MG63 (cell line): ENCODE measurements around the gene OR5B3. TPM values are rescaled to one million over a fixed set of nuclear protein-coding genes. Genes with fewer than 3 reads are reported as not detected.
"Not testable (repeated sequence)": the region's sequence is repeated elsewhere in the genome, so short reads cannot be mapped to it uniquely, and the experiment has no call there.

Experiments used
- DNase-seq: peaks from one replicate; pipeline ENCODE4 v3.0.0-alpha.2; 2020
- H3K27me3 ChIP-seq: fragments of 250-450 bp; sonication (Bioruptor Pico); 2 replicates; pipeline ENCODE4 v1.5.1; 2020; ENCODE audit warnings: mild to moderate bottlenecking, moderate library complexity
- H3K36me3 ChIP-seq: fragments of 250-450 bp; sonication (Bioruptor Pico); 2 replicates; pipeline ENCODE4 v1.5.1; 2020; ENCODE audit warnings: mild to moderate bottlenecking, moderate library complexity
- H3K4me3 ChIP-seq: fragments of 250-450 bp; sonication (Bioruptor Pico); 2 replicates; pipeline ENCODE4 v1.5.1; 2020; ENCODE audit warnings: mild to moderate bottlenecking, moderate library complexity
- H3K9me3 ChIP-seq: fragments of 250-450 bp; sonication (Bioruptor Pico); 2 replicates; pipeline ENCODE4 v1.5.1; 2020; ENCODE audit warnings: mild to moderate bottlenecking, moderate library complexity
- total RNA-seq: library from RNA; depleted of rRNA; stranded (reverse); fragments of >200 nt; shearing (Covaris generic); gene quantifications from 2 replicates; pipeline ENCODE4 v1.2.3, GENCODE V29; 2014; ENCODE audit warnings: low replicate concordance; rRNA removed

The OR5B3 gene
- not detected in 2 replicates for total RNA-seq

DNA sequence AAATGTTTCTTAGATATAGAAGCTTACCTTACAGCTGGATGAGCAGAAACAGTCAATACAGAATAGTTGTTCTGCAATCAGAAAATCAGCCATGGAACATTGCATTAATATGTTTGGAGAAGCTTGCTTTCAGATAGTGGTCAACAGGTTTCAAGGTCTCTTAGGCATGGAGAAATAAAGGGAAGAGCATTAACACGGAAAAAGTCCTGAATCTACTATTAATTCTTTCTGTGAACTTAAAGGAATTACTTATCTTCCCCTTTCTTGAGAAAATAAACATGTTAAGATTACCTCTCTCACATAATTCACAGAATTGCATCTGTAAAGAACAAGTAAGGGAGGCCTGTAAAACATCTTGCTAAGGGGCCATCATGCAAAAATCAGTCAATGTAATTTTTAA lies at the start of gene OR5B3:
Gene OR5B3 (minus strand): TSS at position 101 of the 400 bp plus-strand sequence. CDS start 3,465 bp downstream, outside the sequence.
- Histone ChIP-seq H3K36me3 (no peaks in the 10 kb centered on the region), H3K27me3 (no peaks in the 10 kb centered on the region), H3K4me3 (no peak within 1 kb of the TSS), H3K9me3 (no peaks in the 10 kb centered on the region)
- no peak for DNase-seq

DNA sequence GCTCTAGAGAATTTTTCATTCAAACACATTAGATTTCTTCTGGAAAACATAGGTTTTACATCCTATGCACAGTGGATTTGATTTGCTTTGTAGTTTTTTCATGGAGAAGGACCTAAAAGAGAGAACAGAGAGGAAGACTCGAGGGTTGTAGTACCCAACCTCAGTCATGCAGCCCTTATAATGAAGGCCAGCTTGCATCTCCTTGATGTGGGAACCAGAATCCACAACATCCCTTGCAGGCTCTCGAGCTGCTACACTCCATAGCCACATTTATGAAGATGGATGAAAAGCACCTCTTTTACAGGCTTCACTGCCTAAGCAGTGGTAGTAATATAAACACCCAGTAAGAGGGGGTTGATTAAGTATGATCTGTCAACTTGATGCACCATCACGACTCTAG lies 44.9 kb upstream of the OR5B3 start:
- DNase-seq, result no peak
- Histone ChIP-seq H3K9me3 (0 out of 2 replicates have a peak, but pooled peaks cover 3% of the 10 kb centered on the region), H3K4me3 (no peak overlapping the region), H3K36me3 (no peaks in the 10 kb centered on the region), H3K27me3 (no peaks in the 10 kb centered on the region)

DNA sequence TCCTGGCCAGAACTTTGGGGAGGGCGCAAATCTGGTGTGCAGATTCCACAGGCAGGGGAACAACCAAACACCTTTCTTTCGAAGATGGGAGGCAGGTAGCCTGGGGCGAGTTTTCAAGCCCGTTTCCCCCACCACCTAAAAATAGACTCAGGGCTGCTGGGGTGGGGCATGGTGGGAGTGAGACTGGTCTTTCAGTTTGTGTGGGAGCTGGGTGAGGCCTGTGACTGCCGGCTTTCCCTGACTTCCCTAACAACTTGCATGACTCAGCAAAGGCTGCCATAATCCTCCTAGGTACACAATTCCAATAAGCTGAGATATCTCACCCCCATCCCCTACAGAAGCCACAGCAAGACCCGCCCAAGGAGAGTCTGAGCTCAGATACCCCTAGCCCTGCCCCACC lies 39.6 kb upstream of the OR5B3 start:
- DNase-seq, result no peak
- Histone ChIP-seq H3K36me3 (no peaks in the 10 kb centered on the region), H3K27me3 (no peaks in the 10 kb centered on the region), H3K9me3 (0 out of 2 replicates have a peak, but pooled peaks cover 3% of the 10 kb centered on the region), H3K4me3 (no peak overlapping the region)

GRCh38 chr11:58444300-58444699 lies 37.6 kb upstream of the OR5B3 start:
- no peak for DNase-seq
- Histone ChIP-seq H3K27me3 (no peaks in the 10 kb centered on the region), H3K4me3 (no peak overlapping the region)

GRCh38 chr11:58442136-58442535 lies 35.5 kb upstream of the OR5B3 start, which contains the start of gene OR5B12:
OR5B12 (minus strand) TSS chr11:58442236; CDS start chr11:58440151, 2,085 bp downstream.
- H3K36me3 ChIP-seq, result no peaks in the 10 kb centered on the region
- DNase-seq, result no peak
- no peaks in the 10 kb centered on the region for H3K27me3 ChIP-seq
- H3K9me3 ChIP-seq, result no peaks in the 10 kb centered on the region
- H3K4me3 ChIP-seq, result no peak within 1 kb of the TSS

More at GRCh38 chr11:58444300-58444699, 37.6 kb upstream of the OR5B3 start:
- Histone ChIP-seq H3K36me3 (no peaks in the 10 kb centered on the region), H3K9me3 (0 out of 2 replicates have a peak, but pooled peaks cover 3% of the 10 kb centered on the region)

DNA sequence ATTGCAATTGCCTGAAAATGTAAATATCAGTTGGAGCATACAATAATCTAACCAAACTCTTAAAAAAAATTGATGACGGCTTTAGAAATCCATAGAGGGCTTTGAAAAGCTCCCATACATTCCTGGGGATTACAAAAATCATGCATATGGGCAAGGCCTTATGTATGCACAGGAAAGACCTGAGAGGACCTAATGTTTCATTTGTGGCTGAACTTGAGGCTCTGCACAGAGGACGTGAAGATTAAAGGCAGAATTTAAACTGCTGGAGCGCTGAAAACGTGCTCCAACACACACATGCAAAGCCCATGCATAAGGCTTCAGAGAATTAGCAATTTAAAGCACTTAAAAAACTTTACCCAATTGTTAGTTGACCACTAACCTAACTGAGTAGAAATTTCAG lies 31.8 kb upstream of the OR5B3 start:
- H3K9me3 ChIP-seq, result peaks cover 3% of the 10 kb centered on the region; the same call in 1 of the 2 replicates
- no peak overlapping the region for H3K4me3 ChIP-seq

GRCh38 chr11:58434217-58434616 lies 27.5 kb upstream of the OR5B3 start:
- DNase-seq, result no peak
- no peaks in the 10 kb centered on the region for H3K36me3 ChIP-seq
- peaks cover 3% of the 10 kb centered on the region; the same call in 1 of the 2 replicates for H3K9me3 ChIP-seq
- H3K4me3 ChIP-seq, result no peak overlapping the region
- no peaks in the 10 kb centered on the region for H3K27me3 ChIP-seq

More for the DNA sequence above, 31.8 kb upstream of the OR5B3 start:
- Histone ChIP-seq H3K36me3 (no peaks in the 10 kb centered on the region), H3K27me3 (no peaks in the 10 kb centered on the region)
- DNase-seq, result no peak

DNA sequence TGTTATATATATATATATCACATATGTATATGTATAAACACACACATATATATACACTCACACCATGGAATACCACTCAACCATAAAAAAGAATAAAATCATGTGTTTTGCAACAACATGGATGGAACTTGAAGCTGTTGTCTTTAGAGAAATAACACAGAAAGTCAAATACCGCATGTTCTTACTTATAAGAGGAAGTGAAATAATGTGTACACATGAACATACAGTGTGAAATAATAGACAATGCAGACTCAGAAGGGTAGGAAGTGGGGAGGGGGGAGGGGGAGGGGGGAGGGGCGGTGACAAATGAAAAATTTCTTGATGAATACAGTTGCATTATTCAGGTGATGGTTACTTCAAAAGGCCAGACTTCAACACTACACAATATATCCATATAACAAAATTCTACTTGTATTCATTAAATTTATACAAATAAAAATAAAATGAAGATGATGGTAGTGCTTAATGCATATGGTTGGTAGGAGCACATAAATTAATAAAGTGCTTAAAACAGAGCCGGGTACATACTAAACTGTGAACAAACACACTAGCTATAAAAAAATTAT lies 27.0 kb upstream of the OR5B3 start:
- no peak overlapping the region for H3K4me3 ChIP-seq
- H3K9me3 ChIP-seq, result peaks cover 3% of the 10 kb centered on the region; the same call in 1 of the 2 replicates
- H3K27me3 ChIP-seq, result no peaks in the 10 kb centered on the region
- no peak for DNase-seq
- H3K36me3 ChIP-seq, result no peaks in the 10 kb centered on the region

GRCh38 chr11:58429273-58429672 lies 22.6 kb upstream of the OR5B3 start:
- H3K4me3 ChIP-seq, result no peak overlapping the region
- H3K27me3 ChIP-seq, result no peaks in the 10 kb centered on the region
- DNase-seq, result no peak
- H3K36me3 ChIP-seq, result no peaks in the 10 kb centered on the region
- no peaks in the 10 kb centered on the region for H3K9me3 ChIP-seq

DNA sequence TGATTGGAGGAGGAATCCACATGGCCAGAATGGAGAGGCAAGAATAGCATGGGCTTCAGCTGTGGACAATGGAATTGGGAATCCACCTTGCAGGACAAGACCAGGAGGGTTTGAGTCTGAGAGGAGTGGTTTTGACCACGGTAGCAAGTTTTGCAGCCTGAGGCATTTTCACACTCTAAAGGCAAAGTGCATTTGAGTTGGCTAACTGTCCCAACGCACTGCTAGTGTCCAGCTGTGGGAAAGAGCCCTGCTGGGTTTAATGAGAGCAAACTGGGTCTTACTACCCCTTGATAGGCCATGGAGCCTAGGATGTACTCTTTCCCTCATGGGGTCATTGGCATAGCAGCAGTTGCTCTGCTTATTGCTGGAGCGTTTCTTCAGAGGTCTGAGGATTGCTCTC lies 21.3 kb upstream of the OR5B3 start, which contains the start of gene OR5B2:
Gene OR5B2 (minus strand): TSS at position 101 of the 400 bp plus-strand sequence. CDS start 4,860 bp downstream, outside the sequence.
- Histone ChIP-seq H3K36me3 (no peaks in the 10 kb centered on the region), H3K4me3 (no peak within 1 kb of the TSS), H3K27me3 (no peaks in the 10 kb centered on the region), H3K9me3 (no peaks in the 10 kb centered on the region)
- DNase-seq, result no peak

DNA sequence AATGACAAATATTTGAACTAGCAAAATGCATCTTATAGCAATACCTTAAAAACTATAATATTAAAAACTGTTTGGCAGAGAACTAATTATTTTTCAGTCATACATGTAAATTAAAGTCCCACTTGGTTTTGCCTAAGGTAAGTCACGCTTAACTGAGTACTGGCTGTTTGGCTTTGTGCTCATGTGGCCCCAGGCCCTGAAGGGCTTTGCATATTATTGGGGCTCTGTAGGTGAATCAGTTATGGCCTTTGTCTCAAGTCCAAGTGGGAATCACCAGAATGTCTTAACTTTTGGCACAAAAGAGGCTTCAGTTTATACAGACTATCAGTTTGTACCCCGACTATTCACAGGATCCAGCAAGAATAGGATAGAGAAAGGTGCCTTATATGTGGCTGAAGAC lies 7.1 kb downstream of the OR5B3 start:
- H3K4me3 ChIP-seq, H3K9me3 ChIP-seq, H3K36me3 ChIP-seq, H3K27me3 ChIP-seq, DNase-seq: not testable (repeated sequence)

- Histone ChIP-seq H3K4me3 (no peak overlapping the region), H3K27me3 (no peaks in the 10 kb centered on the region), H3K9me3 (peaks cover 3% of the 10 kb centered on the region), H3K36me3 (no peaks in the 10 kb centered on the region)
- DNase-seq, result no peak
Measured at GRCh38 chr11:58395581-58395980, 11.1 kb downstream of the OR5B3 start.

- peak; percentile 16 for DNase-seq
- Histone ChIP-seq H3K27me3 (no peaks in the 10 kb centered on the region), H3K36me3 (no peaks in the 10 kb centered on the region), H3K9me3 (peaks cover 3% of the 10 kb centered on the region), H3K4me3 (no peak overlapping the region)
Measured at GRCh38 chr11:58394195-58394594, 12.5 kb downstream of the OR5B3 start.

GRCh38 chr11:58392746-58393145 lies 13.9 kb downstream of the OR5B3 start:
- no peak for DNase-seq
- no peaks in the 10 kb centered on the region for H3K36me3 ChIP-seq
- peaks cover 3% of the 10 kb centered on the region for H3K9me3 ChIP-seq
- H3K27me3 ChIP-seq, result no peaks in the 10 kb centered on the region
- no peak overlapping the region for H3K4me3 ChIP-seq

DNA sequence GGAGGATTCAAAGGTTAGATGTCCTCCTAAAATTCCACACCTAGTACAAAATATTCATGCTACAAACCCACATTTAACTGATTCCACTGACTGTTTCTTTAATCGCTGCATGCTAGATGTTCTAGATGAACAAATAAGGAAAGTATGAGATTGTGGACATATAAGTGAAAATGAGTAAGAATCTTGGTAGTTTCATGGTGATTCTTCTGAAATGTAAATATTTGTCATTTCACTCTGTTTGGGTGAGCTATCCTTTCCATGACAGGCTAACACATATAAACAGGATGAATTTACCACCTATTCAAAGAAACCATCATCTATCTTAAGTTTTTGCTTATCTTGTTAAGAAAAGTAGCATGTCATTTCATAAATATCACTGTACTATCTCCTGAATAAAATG lies 14.8 kb downstream of the OR5B3 start:
- no peaks in the 10 kb centered on the region for H3K27me3 ChIP-seq
- DNase-seq, result no peak
- H3K36me3 ChIP-seq, result no peaks in the 10 kb centered on the region
- peaks cover 3% of the 10 kb centered on the region for H3K9me3 ChIP-seq
- no peak overlapping the region for H3K4me3 ChIP-seq

DNA sequence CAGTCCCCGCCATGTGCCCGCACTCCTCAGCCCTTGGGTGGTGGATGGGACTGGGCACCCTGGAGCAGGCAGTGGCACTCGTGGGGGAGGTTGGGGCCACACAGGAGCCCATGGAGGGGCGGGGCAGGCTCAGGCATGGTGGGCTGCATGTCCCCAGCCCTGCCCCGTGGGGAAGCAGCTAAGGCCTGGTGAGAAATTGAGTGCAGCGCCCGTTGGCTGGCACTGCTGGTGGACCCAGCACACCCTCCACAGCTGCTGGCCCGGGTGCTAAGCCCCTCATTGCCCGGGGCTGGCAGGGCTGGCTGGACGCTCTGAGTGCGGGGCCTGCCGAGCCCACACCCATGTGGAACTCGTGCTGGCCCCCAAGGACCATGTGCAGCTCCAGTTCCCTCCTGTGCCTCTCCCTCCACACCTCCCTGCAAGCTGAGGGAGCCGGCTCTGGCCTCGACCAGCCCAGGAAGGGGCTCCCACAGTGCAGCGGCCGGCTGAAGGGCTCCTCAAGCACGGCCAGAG lies 16.1 kb downstream of the OR5B3 start:
- Histone ChIP-seq H3K36me3 (no peaks in the 10 kb centered on the region), H3K27me3 (no peaks in the 10 kb centered on the region), H3K9me3 (peaks cover 3% of the 10 kb centered on the region), H3K4me3 (no peak overlapping the region)
- DNase-seq, result no peak

GRCh38 chr11:58358969-58359368 lies 47.7 kb downstream of the OR5B3 start, which contains the start of gene OR5B17:
OR5B17 (minus strand) TSS chr11:58359069; CDS start chr11:58359069, 0 bp downstream.
- Histone ChIP-seq H3K36me3 (no peaks in the 10 kb centered on the region), H3K9me3 (no peaks in the 10 kb centered on the region), H3K27me3 (no peaks in the 10 kb centered on the region), H3K4me3 (no peak within 1 kb of the TSS)
- DNase-seq, result no peak

DNA sequence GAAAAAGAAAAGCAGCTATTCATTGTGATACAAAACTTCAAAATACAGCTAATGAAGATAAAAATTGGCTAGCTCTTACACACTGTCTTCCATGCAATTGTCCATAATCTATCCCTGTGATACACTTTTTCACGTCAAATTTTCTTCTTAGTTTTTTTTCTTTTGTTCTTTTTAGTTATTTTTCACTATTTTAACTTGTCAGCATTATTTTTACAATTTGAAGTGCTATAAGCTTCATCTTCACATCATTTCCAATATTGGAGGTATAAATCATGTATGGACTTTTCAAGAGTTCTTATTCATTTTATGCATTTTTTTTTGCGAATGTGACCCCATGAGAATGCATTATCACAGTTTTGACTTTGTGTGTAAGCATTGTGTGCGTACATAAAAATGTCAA lies 51.9 kb downstream of the OR5B3 start:
- Histone ChIP-seq H3K9me3 (no peaks in the 10 kb centered on the region), H3K36me3 (no peaks in the 10 kb centered on the region), H3K27me3 (no peaks in the 10 kb centered on the region), H3K4me3 (no peak overlapping the region)
- no peak for DNase-seq
